Activated naive CD4-positive, alpha-beta T cell treated with anti-CD3 and anti-CD28 coated beads, Interleukin-2, amount 50 U/mL, for 16 hours (primary cell): ENCODE measurements around the gene AFF4.
"Not testable (repeated sequence)": the region's sequence is repeated elsewhere in the genome, so short reads cannot be mapped to it uniquely, and the experiment has no call there.

Experiments used
- DNase-seq: peaks from one replicate; pipeline ENCODE4 v3.0.0-alpha.2; 2020

Gene AFF4, protein sequence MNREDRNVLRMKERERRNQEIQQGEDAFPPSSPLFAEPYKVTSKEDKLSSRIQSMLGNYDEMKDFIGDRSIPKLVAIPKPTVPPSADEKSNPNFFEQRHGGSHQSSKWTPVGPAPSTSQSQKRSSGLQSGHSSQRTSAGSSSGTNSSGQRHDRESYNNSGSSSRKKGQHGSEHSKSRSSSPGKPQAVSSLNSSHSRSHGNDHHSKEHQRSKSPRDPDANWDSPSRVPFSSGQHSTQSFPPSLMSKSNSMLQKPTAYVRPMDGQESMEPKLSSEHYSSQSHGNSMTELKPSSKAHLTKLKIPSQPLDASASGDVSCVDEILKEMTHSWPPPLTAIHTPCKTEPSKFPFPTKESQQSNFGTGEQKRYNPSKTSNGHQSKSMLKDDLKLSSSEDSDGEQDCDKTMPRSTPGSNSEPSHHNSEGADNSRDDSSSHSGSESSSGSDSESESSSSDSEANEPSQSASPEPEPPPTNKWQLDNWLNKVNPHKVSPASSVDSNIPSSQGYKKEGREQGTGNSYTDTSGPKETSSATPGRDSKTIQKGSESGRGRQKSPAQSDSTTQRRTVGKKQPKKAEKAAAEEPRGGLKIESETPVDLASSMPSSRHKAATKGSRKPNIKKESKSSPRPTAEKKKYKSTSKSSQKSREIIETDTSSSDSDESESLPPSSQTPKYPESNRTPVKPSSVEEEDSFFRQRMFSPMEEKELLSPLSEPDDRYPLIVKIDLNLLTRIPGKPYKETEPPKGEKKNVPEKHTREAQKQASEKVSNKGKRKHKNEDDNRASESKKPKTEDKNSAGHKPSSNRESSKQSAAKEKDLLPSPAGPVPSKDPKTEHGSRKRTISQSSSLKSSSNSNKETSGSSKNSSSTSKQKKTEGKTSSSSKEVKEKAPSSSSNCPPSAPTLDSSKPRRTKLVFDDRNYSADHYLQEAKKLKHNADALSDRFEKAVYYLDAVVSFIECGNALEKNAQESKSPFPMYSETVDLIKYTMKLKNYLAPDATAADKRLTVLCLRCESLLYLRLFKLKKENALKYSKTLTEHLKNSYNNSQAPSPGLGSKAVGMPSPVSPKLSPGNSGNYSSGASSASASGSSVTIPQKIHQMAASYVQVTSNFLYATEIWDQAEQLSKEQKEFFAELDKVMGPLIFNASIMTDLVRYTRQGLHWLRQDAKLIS

DNA sequence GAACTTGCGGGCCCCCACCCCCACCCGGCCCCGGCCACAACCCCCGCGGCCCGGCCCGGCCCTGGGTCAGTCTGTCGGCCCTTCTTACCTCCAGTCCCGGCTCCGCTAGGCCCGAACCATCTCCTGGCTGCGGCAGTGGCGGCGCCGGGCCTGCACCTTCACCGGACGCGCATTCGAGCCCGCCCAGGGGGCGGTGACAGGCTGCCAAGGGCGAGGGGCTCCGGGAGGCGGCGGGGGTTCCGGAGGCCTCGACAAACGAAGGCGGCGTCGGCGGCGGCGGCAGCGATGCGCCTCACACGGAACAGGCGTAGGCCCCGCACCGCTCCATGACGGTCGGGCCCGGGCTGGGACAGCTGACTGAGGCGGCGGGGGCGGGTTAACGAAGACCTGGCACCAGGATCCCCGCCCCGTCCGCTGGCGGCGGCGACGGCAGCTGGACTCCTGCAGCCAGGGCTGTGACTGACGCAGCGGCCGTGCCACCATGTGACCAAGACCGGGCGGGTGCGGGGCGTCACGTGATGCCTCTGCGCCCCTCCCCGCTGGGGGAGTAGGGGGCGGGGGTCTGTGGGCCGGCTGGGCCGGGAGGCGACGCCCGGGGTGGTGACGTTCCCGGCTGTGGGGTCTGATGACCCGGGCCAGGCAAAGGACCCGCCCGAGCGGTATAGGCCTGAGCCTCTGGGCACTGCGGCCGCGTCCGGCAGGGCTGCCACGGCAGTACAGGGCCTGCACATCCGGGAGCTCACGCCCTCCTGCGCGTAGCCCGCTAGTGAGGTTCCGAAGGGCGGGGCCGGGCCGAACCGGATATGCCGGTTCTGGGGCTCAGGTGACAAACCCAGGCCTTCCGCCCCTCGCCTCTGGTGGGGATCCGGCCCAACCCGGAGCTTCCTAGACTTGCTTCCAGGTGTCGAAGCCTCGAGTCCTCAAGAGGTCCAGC, at the start of gene AFF4:
Gene AFF4, minus strand, starts transcription at position 464 of the 934 bp plus-strand sequence. CDS start 26,445 bp downstream, outside the sequence.
- peak; percentile 84 for DNase-seq

DNA sequence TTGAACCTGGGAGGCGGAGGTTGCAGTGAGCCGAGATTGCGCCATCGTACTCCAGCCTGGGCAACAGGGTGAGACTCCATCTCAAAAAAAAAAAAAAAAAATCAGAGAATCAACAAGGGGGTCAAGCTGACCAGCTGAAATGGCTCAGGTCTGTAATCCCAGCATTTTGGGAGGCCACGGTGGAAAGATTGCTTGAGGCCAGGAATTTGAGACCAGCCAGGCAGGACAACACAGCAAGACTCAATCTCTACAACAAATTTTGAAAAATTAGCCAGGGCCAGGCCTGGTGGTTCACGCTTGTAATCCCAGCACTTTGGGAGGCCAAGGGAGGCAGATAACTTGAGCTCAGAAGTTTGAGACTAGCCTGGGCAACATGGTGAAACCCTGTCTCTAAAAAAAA, 45.0 kb upstream of the AFF4 start:
- DNase-seq = not testable (repeated sequence)

GRCh38 chr5:133006653-133007052, 43.2 kb upstream of the AFF4 start:
- DNase-seq = no peak

- DNase-seq = no peak
Measured at GRCh38 chr5:132999246-132999645, 35.8 kb upstream of the AFF4 start.

GRCh38 chr5:132998556-132998955, 35.1 kb upstream of the AFF4 start:
- no peak for DNase-seq

DNA sequence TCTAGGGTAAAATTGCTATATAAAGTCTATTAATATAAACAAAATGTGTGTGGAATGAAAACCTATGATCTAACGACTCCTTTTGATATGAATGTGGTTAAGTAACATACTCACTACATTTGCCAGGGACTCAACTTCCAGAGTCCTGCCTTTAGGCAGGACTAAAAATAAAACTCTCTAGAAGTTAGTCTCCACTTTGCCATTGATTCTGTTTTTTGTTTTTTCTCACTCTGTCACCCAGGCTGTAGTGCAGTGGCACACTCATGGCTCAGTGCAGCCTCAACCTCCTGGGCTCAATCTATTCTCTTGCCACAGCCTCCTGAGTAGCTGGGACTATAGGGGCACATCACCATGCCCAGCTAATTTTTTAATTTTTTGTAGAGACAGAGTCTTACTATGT, 32.9 kb upstream of the AFF4 start:
- no peak for DNase-seq

DNA sequence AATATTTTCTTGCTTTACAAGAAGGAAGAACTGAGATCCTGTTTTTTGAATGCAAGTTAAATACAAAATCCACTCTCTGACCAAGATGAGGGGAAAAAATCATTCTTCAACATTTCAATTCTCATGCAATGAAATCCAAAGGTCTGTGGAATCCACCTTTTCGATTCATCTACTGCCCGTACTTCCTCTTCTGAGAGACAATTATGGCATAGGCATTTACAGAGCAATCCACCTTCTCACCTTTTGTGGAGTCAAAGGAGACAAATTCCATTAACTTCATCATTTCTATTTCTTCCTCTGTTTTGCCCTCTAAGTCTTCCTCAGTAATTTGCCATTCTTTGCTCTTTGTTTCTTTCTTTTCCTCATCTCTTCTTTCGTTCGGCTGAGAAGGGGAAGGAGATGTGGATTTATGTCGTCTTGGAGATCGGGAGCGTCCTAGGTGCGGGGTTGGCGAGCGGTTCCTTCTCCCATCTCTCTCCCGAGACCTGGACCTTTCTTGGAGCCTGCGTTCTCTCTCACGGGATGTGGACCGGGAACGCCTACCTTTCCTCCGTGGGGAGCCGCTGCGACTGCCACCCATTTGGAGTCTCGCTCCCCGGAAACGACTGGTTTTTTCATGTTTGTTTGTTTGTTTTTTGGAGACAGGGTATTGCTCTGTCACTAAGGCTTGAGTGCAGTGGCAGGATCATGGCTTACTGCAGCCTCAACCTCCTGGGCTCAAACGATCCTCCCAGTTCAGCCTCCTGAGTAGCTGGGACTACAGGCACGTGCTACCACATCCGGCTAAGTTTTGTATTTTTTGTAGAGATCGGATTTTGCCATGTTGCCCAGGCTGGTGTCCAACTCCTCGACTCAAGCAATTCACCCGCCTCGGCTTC, 24.3 kb upstream of the AFF4 start:
- no peak for DNase-seq

DNA sequence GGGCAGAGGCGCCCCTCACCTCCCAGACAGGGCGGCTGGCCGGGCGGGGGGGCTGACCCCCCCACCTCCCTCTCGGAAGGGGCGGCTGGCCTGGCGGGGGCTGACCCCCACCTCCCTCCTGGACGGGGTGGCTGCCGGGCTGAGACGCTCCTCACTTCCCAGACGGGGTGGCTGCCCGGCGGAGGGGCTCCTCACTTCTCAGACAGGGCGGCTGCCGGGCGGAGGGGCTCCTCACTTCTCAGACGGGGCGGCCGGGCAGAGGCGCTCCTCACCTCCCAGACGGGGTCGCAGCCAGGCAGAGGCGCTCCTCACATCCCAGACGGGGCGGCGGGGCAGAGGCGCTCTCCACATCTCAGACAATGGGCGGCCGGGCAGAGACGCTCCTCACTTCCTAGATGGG, 19.5 kb upstream of the AFF4 start:
- DNase-seq = not testable (repeated sequence)

GRCh38 chr5:132981288-132981687, 17.9 kb upstream of the AFF4 start:
- DNase-seq = no peak

DNA sequence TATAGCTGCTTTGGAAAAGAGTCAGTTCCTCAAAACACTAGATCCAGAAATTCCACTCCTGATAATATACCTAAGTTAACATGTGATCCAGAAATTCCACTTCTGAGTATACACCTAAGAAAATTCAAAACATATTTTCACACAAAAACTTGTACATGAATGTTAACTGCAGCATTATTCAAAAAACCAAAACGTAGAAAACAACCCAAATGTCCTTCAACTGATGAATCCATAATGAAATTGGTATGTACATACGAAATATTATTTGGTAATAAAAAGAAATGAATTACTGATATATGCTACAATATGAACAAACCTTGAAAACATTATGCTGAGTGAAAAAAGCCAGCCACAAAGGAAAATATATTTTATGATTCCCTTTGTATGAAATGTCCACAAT, 16.5 kb upstream of the AFF4 start:
- no peak for DNase-seq

- DNase-seq = no peak
Measured at GRCh38 chr5:132979367-132979940, 16.0 kb upstream of the AFF4 start.

DNA sequence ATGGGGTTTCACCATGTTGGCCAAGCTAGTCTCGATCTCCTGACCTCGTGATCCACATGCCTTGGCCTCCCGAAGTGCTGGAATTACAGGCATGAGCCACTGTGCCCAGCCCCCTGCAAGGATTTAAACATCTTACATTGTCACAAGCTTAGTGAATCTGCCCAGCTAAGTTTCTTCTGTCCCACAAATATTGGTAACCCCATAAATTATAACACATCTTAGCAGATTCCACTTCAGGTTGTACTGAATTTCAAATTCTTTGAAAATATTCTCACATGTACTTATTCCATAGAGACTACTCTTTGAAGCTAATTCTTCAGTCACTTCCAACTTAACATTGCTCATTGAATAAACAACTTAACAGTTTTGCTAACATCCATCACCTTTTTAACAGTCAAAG, 13.4 kb upstream of the AFF4 start:
- DNase-seq = no peak

- DNase-seq = not testable (repeated sequence)
Measured at GRCh38 chr5:132972436-132972828, 9.0 kb upstream of the AFF4 start.

DNA sequence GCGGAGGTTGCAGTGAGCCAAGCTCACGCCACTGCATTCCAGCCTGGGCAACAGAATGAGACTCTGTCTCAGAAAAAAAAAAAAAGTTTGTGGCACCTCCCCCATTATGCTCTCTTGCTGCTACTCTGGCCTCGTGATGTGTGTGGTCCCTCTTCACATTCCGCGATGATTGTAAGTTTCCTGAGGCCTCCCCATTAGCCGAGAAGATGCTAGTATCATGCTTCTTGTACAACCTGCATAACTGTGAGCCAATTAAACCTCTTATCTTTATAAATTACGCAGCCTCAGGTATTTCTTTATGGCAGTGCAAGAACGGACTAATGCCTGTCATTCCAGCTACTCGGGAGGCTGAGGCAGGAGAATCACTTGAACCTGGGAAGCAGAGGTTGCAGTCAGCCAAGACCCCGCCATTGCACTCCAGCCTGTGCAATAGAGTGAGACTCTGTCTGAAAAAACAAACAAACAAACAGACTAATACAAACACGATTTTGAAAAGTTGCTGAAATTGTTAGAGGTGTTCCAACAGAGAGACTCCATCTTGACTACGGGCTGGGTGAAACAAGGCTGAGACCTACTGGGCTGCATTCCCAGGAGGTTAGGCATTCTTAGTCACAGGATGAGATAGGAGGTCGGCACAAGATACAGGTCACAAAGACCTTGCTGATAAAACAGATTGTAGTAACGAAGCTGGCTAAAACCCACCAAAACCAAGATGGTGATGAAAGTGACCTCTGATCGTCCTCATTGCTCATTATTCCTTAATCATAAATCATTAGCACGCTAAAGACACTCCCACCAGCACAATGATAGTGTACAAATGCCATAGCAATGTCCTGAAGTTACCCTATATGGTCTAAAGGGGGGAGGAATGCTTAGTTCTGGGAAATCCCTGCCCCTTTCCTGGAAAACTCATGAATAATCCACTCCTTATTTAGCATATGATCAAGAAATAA, 8.3 kb upstream of the AFF4 start:
- no peak for DNase-seq

DNA sequence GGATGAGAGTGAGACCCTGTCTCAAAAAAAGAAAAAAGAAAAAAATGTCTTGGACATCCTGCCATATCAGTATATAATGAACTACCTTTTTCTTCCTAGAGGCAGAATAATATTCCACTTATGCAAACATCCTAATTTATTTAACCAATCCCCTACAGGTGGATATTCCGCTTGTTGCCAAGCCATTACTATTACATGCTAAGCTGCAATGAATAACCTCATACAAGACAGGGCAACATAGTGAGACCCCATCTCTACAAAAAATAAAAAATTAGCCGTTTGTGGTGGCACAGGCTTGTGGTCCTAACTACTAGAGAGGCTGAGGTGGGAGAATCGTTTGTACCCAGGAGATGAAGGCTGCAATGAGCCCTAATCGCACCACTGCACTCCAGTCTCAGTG, 1.7 kb upstream of the AFF4 start:
- no peak for DNase-seq

- no peak for DNase-seq
Measured at GRCh38 chr5:132962429-132963021, 909 bp downstream of the AFF4 start.

GRCh38 chr5:132961887-132962286, 1.5 kb downstream of the AFF4 start:
- DNase-seq = no peak

DNA sequence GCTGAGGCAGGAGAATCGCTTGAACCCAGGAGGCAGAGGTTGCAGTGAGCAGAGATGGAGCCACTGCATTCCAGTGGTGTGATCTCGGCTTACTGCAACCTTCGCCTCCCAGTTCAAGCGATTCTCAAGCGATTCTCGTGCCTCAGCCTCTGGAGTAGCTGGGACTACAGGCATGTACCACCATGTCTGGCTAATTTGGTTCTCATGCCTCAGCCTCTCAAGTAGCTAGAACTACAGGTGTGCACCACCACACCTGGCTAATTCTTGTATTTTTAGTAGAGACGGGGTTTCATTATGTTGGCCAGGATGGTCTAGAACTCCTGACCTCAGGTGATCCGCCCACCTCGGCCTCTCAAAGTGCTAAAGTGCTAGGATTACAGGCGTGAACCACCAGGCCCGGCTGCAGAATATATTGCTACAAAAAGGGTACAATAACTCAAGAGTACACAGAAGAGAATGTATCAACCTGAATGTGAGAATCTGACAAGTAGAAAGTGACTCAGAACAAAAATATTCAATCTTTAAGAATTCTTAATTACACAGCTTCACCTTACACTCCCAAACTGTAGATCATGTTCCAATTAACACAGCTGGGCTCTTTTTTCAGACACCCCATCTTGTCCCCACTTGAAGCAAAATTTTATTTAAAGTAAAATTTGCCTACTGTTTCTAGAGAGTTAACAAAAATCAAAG, 2.2 kb downstream of the AFF4 start:
- DNase-seq = not testable (repeated sequence)
